ENCODE data around the gene ARL10.
A peak's percentile ranks its signal among the peaks of the same experiment; 100 is the strongest.

Gene ARL10

GRCh38 chr5:176365351-176366231 lies at the start of gene ARL10:
Gene ARL10 (plus strand): TSS chr5:176365487. CDS start chr5:176365564, 77 bp downstream.
- peak; percentile 76 for DNase-seq

GRCh38 chr5:176317534-176318374 lies 47.5 kb upstream of the ARL10 start:
- no peak for DNase-seq

- DNase-seq: no peak
Measured at GRCh38 chr5:176319827-176320554, 45.3 kb upstream of the ARL10 start.

- no peak for DNase-seq
Measured at GRCh38 chr5:176320577-176320976, 44.7 kb upstream of the ARL10 start.

GRCh38 chr5:176334031-176334770 lies 31.1 kb upstream of the ARL10 start:
- DNase-seq: no peak

- no peak for DNase-seq
Measured at GRCh38 chr5:176337913-176338312, 27.4 kb upstream of the ARL10 start.

GRCh38 chr5:176339304-176339703 lies 26.0 kb upstream of the ARL10 start:
- no peak for DNase-seq

- no peak for DNase-seq
Measured at GRCh38 chr5:176341325-176342157, 23.7 kb upstream of the ARL10 start.

- no peak for DNase-seq
Measured at GRCh38 chr5:176342158-176342483, 23.2 kb upstream of the ARL10 start.

- no peak for DNase-seq
Measured at GRCh38 chr5:176342766-176343458, 22.4 kb upstream of the ARL10 start.

- DNase-seq: no peak
Measured at GRCh38 chr5:176350416-176350815, 14.9 kb upstream of the ARL10 start.

GRCh38 chr5:176352116-176352878 lies 13.0 kb upstream of the ARL10 start:
- no peak for DNase-seq

GRCh38 chr5:176353533-176353932 lies 11.8 kb upstream of the ARL10 start:
- no peak for DNase-seq

- no peak for DNase-seq
Measured at GRCh38 chr5:176355400-176356178, 9.7 kb upstream of the ARL10 start.

GRCh38 chr5:176356179-176356566 lies 9.1 kb upstream of the ARL10 start:
- no peak for DNase-seq

GRCh38 chr5:176359658-176360057 lies 5.6 kb upstream of the ARL10 start:
- no peak for DNase-seq

GRCh38 chr5:176360894-176361436 lies 4.3 kb upstream of the ARL10 start:
- DNase-seq: no peak

GRCh38 chr5:176361437-176362232 lies 3.7 kb upstream of the ARL10 start, which contains the start of gene KIAA1191:
Gene KIAA1191 (minus strand): TSS chr5:176361764. CDS start chr5:176359508, 2,256 bp downstream.
- peak; percentile 94 for DNase-seq

Measured in stimulated activated CD8-positive, alpha-beta memory T cell treated with anti-CD3 and anti-CD28 coated beads, Interleukin-4, amount 100 ng/mL, for 48 hours (primary cell).